GM12878 (cell line): ENCODE data around the gene MYO1H. TPM values are rescaled to one million over a fixed set of nuclear protein-coding genes. Genes with fewer than 3 reads are reported as not detected.

ENCODE experiments used
- ATAC-seq: fragments of 200-7000 bp; cut with Tn5 transposase; 3 replicates; pipeline ENCODE4 v1.9.1; 2020; ENCODE audit warnings: mild to moderate bottlenecking, moderate library complexity
- BruUV-seq: library from RNA; stranded (reverse); fragments of 400-500 nt; replicated peaks from 2 replicates; lab custom pipeline; 2021; lab: Mats Ljungman, UMichigan
- CTCF ChIA-PET: fragments of 300-600 bp; sonication (Branson Sonifier 250); formaldehyde crosslinking; extraction: SDS; loops from one replicate; lab custom pipeline; 2021; ENCODE audit warnings: inconsistent platforms; lab: Yijun Ruan, JAX
- POLR2A ChIA-PET: fragments of 350-600 bp; formaldehyde crosslinking; extraction: SDS; loops from one replicate; lab custom pipeline; 2021; ENCODE audit warnings: inconsistent platforms; lab: Charles Lee
- RAD21 ChIA-PET: fragments of 300-600 bp; sonication (Branson Sonifier 250); formaldehyde crosslinking; loops from one replicate; lab custom pipeline; 2023; ENCODE audit warnings: antibody characterized with exemption; ENCODE audit not compliant: unreplicated experiment; lab: Charles Lee
- SMC1A ChIA-PET: fragments of 300-600 bp; sonication (Branson Sonifier 250); formaldehyde crosslinking; loops from one replicate; lab custom pipeline; 2023; ENCODE audit not compliant: unreplicated experiment, uncharacterized antibody; lab: Charles Lee
- DNase-seq: peaks from one replicate; pipeline ENCODE4 v3.0.0-alpha.2; 2011; ENCODE audit warnings: low read depth, low spot score
- FAIRE-seq: peaks from 3 replicates; lab custom pipeline; 2011; peaks lifted over from hg19 to GRCh38; lab: Jason Lieb, UNC
- H2AFZ ChIP-seq: 2 replicates; pipeline ENCODE4 v1.6.0; 2011; ENCODE audit warnings: low read depth, low read length, control low read depth; ENCODE audit not compliant: control insufficient read depth
- H3K27ac ChIP-seq: 2 replicates; pipeline ENCODE4 v1.5.1; 2011; ENCODE audit warnings: control low read depth; ENCODE audit not compliant: control insufficient read depth, insufficient read depth
- H3K27me3 ChIP-seq, 2 experiments: replicated peaks in 1 of 2; 2 replicates each; pipeline versions ENCODE4 v1.6.0 to v1.6.1; 2011; ENCODE audit warnings: low read length in 1 of 2; ENCODE audit not compliant: control insufficient read depth in 2 of 2, insufficient read depth in 2 of 2
- H3K36me3 ChIP-seq, 2 experiments: 2 replicates each; pipeline ENCODE4 v1.5.1; 2011; ENCODE audit warnings: low read length in 1 of 2; ENCODE audit not compliant: control insufficient read depth in 2 of 2, insufficient read depth in 2 of 2
- H3K4me1 ChIP-seq: 2 replicates; pipeline ENCODE4 v1.6.1; 2011; ENCODE audit warnings: mild to moderate bottlenecking, low read length, moderate library complexity, mixed read lengths; ENCODE audit not compliant: control insufficient read depth, insufficient read depth
- H3K4me2 ChIP-seq: 2 replicates; pipeline ENCODE4 v1.6.0; 2011; ENCODE audit warnings: control low read depth; ENCODE audit not compliant: control insufficient read depth, insufficient read depth
- H3K4me3 ChIP-seq: fragments of 200-600 bp; sonication (generic); 2 replicates; pipeline ENCODE4 v1.5.1; 2016
- H3K79me2 ChIP-seq: 2 replicates; pipeline ENCODE4 v1.6.0; 2011; ENCODE audit warnings: low read length; ENCODE audit not compliant: control insufficient read depth, insufficient read depth
- H3K9ac ChIP-seq: 2 replicates; pipeline ENCODE4 v1.8.0; 2011; ENCODE audit warnings: low read length, control low read depth, mixed read lengths; ENCODE audit not compliant: control insufficient read depth, insufficient read depth
- H3K9me3 ChIP-seq: replicated peaks from 3 replicates; pipeline ENCODE4 v1.5.1; 2011; ENCODE audit warnings: mild to moderate bottlenecking, low read length; ENCODE audit not compliant: control insufficient read depth, insufficient read depth
- H4K20me1 ChIP-seq: 2 replicates; pipeline ENCODE4 v1.6.0; 2011; ENCODE audit not compliant: control insufficient read depth, insufficient read depth
- EED ChIP-seq: sonication (generic); IDR thresholded peaks from 2 replicates; pipeline ENCODE4 v1.6.1; 2016; ENCODE audit warnings: antibody characterized with exemption, low read depth
- EP300 ChIP-seq, 2 experiments: fragments of 150-350 bp in 1 of 2; IDR thresholded peaks; 2 replicates each; pipeline ENCODE4 v1.6.1; 2011 to 2012; ENCODE audit warnings: low read depth in 2 of 2, low read length in 2 of 2, borderline replicate concordance in 1 of 2, improper control_type of control experiment in 1 of 2, inconsistent platforms in 1 of 2; ENCODE audit not compliant: control insufficient read depth in 1 of 2
- EZH2 ChIP-seq: IDR thresholded peaks from 2 replicates; pipeline ENCODE4 v1.6.1; 2012; ENCODE audit warnings: low read depth, mild to moderate bottlenecking, control low read depth, inconsistent platforms, low read length, borderline replicate concordance; ENCODE audit not compliant: control insufficient read depth
- FOXM1 ChIP-seq: IDR thresholded peaks from 2 replicates; pipeline ENCODE4 v1.6.1; 2012; ENCODE audit warnings: low read depth, mild to moderate bottlenecking, inconsistent platforms, low read length, moderate library complexity
- GATAD2B ChIP-seq: fragments of 450-650 bp; conservative IDR thresholded peaks from 2 replicates; pipeline ENCODE4 v1.6.1; 2017; ENCODE audit warnings: low read depth, mild to moderate bottlenecking, moderate library complexity
- HDAC6 ChIP-seq: fragments of 200-600 bp; sonication (generic); IDR thresholded peaks from one replicate; pipeline ENCODE4 v1.8.0; 2017; ENCODE audit warnings: antibody characterized with exemption; ENCODE audit not compliant: unreplicated experiment
- IRF4 ChIP-seq: IDR thresholded peaks from 2 replicates; pipeline ENCODE4 v1.6.1; 2011; ENCODE audit warnings: low read depth, low read length
- ZBED1 ChIP-seq: IDR thresholded peaks from 2 replicates; pipeline ENCODE4 v1.6.1; 2016; ENCODE audit warnings: borderline replicate concordance
- ZNF384 ChIP-seq: IDR thresholded peaks from 2 replicates; pipeline ENCODE4 v1.6.1; 2012; ENCODE audit warnings: low read depth, mild to moderate bottlenecking, low read length, improper control_type of control experiment, borderline replicate concordance
- WGBS: methylation state at CpG from one replicate; pipeline ENCODE4 v1.1.6; 2016; ENCODE audit warnings: low lambda C conversion rate; ENCODE audit not compliant: insufficient replicate concordance, insufficient coverage; ENCODE audit errors: missing lambda C conversion rate; 5-methylcytosine and 5-hydroxymethylcytosine counted together
- in situ Hi-C: fragments of 300-500 bp; cut with MboI; formaldehyde crosslinking; loops from 9 replicates; pipeline ENCODE4 v1.14.3; 2018; ENCODE audit warnings: mixed read lengths
- intact Hi-C: fragments of 100-400 bp; cut with micrococcal nuclease; formaldehyde crosslinking; loops from one replicate; pipeline ENCODE4 v1.14.2; 2022; ENCODE audit not compliant: unreplicated experiment
- polyA plus RNA-seq, 11 experiments: library from polyadenylated mRNA; depleted of rRNA in 4 of 11; unstranded in 6 of 11; stranded (reverse) in 5 of 11; fragments of >200 nt; fragmentation: Nextera tagmentation in 4 of 11; fragmentation: Illumina TruSeq in 1 of 11; extraction: Ambion mirVana in 4 of 11; extraction: Trizol in 1 of 11; gene quantifications; 1 replicate in 1 of 11; 2 replicates in 10 of 11; pipeline versions ENCODE4 v1.2.1 to v1.2.3, GENCODE V29; 2011 to 2016; ENCODE audit warnings: inconsistent platforms in 2 of 11, missing spikeins in 2 of 11, low read depth in 1 of 11
- total RNA-seq, 4 experiments: library from RNA; depleted of rRNA in 3 of 4; stranded (reverse); fragments of >200 nt in 3 of 4; fragmentation: Illumina TruSeq in 1 of 4; extraction: Trizol in 1 of 4; gene quantifications; 2 replicates each; pipeline versions ENCODE4 v1.2.1 to v1.2.3, GENCODE V29; 2013 to 2021
- TF ChIP-seq, protein P1 (sequence below): fragments of 450-650 bp; IDR thresholded peaks from 2 replicates; pipeline ENCODE4 v1.6.1; 2017; ENCODE audit warnings: low read depth, mild to moderate bottlenecking, moderate library complexity
- TF ChIP-seq, protein P2 (sequence below): IDR thresholded peaks from 2 replicates; pipeline ENCODE4 v1.6.1; 2012; ENCODE audit warnings: low read depth, low read length, improper control_type of control experiment
- TF ChIP-seq, protein P3 (sequence below): fragments of 450-650 bp; IDR thresholded peaks from 2 replicates; pipeline ENCODE4 v1.6.1; 2017; ENCODE audit warnings: borderline replicate concordance
- TF ChIP-seq, protein P4 (sequence below): IDR thresholded peaks from 2 replicates; pipeline ENCODE4 v1.6.1; 2012; ENCODE audit warnings: improper control_type of control experiment, low read depth, low read length; ENCODE audit not compliant: insufficient replicate concordance

MYO1H gene
- total and polyA plus RNA-seq, 10 of the 15 experiments (the other 5 are each of a cell fraction or from before 2014, with no cell fraction given), result 0.05 TPM; not detected in 9

- no peak overlapping the region for H3K9ac ChIP-seq
- RAD21 ChIA-PET, result no interaction called here
- no TSS peak for BruUV-seq
- no peaks in the 10 kb centered on the region for H3K9me3 ChIP-seq
- H3K4me2 ChIP-seq, result no peak overlapping the region
- H3K4me3 ChIP-seq, result no peak overlapping the region
- DNase-seq (no peak), FAIRE-seq (no peak), ATAC-seq (no peak)
- H3K36me3 ChIP-seq, result peaks cover 9 to 17% of the 10 kb centered on the region in 2 experiments
- H3K4me1 ChIP-seq, result peaks cover 3% of the 10 kb centered on the region; the same call in 1 of the 2 replicates
- intact Hi-C loops, result no loop called here
- CTCF ChIA-PET, result no interaction called here
- SMC1A ChIA-PET, result no interaction called here
- WGBS, result 47% methylated on average over 4 of the region's 4 CpGs
- H2AFZ ChIP-seq, result no peak overlapping the region
- H4K20me1 ChIP-seq, result no peaks in the 10 kb centered on the region
- in situ Hi-C loops, result no loop called here
- no peak overlapping the region for H3K27ac ChIP-seq
- no peaks in the 10 kb centered on the region for H3K27me3 ChIP-seq
- POLR2A ChIA-PET, result no interaction called here
- no peaks in the 10 kb centered on the region; the same call in none of the 2 replicates for H3K79me2 ChIP-seq
- TF ChIP-seq EED (no peak), EP300 (IDR thresholded peaks at IDR 0.05; ENCODE audit: borderline replicate concordance in 1 of 2, control insufficient read depth in 1 of 2, low read depth in 2 of 2, low read length in 2 of 2) (no peak), GATAD2B (no peak), IRF4 (no peak), ZBED1 (no peak), FOXM1 (no peak), EZH2 (no peak), ZNF384 (no peak), HDAC6 (no peak)
- TF ChIP-seq, protein P1, sequence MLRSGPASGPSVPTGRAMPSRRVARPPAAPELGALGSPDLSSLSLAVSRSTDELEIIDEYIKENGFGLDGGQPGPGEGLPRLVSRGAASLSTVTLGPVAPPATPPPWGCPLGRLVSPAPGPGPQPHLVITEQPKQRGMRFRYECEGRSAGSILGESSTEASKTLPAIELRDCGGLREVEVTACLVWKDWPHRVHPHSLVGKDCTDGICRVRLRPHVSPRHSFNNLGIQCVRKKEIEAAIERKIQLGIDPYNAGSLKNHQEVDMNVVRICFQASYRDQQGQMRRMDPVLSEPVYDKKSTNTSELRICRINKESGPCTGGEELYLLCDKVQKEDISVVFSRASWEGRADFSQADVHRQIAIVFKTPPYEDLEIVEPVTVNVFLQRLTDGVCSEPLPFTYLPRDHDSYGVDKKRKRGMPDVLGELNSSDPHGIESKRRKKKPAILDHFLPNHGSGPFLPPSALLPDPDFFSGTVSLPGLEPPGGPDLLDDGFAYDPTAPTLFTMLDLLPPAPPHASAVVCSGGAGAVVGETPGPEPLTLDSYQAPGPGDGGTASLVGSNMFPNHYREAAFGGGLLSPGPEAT, result no peak
- TF ChIP-seq, protein P2, sequence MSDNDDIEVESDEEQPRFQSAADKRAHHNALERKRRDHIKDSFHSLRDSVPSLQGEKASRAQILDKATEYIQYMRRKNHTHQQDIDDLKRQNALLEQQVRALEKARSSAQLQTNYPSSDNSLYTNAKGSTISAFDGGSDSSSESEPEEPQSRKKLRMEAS, result no peak
- TF ChIP-seq, protein P3, sequence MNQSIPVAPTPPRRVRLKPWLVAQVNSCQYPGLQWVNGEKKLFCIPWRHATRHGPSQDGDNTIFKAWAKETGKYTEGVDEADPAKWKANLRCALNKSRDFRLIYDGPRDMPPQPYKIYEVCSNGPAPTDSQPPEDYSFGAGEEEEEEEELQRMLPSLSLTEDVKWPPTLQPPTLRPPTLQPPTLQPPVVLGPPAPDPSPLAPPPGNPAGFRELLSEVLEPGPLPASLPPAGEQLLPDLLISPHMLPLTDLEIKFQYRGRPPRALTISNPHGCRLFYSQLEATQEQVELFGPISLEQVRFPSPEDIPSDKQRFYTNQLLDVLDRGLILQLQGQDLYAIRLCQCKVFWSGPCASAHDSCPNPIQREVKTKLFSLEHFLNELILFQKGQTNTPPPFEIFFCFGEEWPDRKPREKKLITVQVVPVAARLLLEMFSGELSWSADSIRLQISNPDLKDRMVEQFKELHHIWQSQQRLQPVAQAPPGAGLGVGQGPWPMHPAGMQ, result no peak
- TF ChIP-seq, protein P4, sequence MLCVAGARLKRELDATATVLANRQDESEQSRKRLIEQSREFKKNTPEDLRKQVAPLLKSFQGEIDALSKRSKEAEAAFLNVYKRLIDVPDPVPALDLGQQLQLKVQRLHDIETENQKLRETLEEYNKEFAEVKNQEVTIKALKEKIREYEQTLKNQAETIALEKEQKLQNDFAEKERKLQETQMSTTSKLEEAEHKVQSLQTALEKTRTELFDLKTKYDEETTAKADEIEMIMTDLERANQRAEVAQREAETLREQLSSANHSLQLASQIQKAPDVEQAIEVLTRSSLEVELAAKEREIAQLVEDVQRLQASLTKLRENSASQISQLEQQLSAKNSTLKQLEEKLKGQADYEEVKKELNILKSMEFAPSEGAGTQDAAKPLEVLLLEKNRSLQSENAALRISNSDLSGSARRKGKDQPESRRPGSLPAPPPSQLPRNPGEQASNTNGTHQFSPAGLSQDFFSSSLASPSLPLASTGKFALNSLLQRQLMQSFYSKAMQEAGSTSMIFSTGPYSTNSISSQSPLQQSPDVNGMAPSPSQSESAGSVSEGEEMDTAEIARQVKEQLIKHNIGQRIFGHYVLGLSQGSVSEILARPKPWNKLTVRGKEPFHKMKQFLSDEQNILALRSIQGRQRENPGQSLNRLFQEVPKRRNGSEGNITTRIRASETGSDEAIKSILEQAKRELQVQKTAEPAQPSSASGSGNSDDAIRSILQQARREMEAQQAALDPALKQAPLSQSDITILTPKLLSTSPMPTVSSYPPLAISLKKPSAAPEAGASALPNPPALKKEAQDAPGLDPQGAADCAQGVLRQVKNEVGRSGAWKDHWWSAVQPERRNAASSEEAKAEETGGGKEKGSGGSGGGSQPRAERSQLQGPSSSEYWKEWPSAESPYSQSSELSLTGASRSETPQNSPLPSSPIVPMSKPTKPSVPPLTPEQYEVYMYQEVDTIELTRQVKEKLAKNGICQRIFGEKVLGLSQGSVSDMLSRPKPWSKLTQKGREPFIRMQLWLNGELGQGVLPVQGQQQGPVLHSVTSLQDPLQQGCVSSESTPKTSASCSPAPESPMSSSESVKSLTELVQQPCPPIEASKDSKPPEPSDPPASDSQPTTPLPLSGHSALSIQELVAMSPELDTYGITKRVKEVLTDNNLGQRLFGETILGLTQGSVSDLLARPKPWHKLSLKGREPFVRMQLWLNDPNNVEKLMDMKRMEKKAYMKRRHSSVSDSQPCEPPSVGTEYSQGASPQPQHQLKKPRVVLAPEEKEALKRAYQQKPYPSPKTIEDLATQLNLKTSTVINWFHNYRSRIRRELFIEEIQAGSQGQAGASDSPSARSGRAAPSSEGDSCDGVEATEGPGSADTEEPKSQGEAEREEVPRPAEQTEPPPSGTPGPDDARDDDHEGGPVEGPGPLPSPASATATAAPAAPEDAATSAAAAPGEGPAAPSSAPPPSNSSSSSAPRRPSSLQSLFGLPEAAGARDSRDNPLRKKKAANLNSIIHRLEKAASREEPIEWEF, result no peak
These were observed 110.4 kb downstream of the MYO1H start for GRCh38 chr12:109458086-109458485.
